Measurements from ENCODE around the gene TMOD3. TPM values are rescaled to one million over a fixed set of nuclear protein-coding genes. Genes with fewer than 3 reads are reported as not detected.

The TMOD3 gene
- total and polyA plus RNA-seq, 2 experiments from 2014 or later, result 27.2 to 38.3 TPM

- Histone ChIP-seq H3K36me3 (replicated peaks; ENCODE audit: insufficient read depth, low read depth) (no peaks in the 10 kb centered on the region), H3K4me3 (no peak overlapping the region), H3K27me3 (no peaks in the 10 kb centered on the region), H3K27ac (no peak overlapping the region), H3K9me3 (ENCODE audit: low read depth) (no peaks in the 10 kb centered on the region), H4K20me1 (ENCODE audit: insufficient read depth, poor library complexity, severe bottlenecking) (no peaks in the 10 kb centered on the region), H3K4me1 (ENCODE audit: insufficient read depth) (no peaks in the 10 kb centered on the region), H3K79me2 (no peaks in the 10 kb centered on the region), H2AFZ (no peak overlapping the region), H3K9me2 (replicated peaks; ENCODE audit: insufficient read depth) (no peaks in the 10 kb centered on the region), H3K4me2 (no peak overlapping the region)
- TF ChIP-seq EZH2phosphoT487 (IDR thresholded peaks at IDR 0.05; ENCODE audit: low read depth, severe bottlenecking, unreplicated experiment) (no peak), EZH2 (IDR thresholded peaks at IDR 0.05; ENCODE audit: borderline replicate concordance) (no peak)
- TF ChIP-seq, protein P1, sequence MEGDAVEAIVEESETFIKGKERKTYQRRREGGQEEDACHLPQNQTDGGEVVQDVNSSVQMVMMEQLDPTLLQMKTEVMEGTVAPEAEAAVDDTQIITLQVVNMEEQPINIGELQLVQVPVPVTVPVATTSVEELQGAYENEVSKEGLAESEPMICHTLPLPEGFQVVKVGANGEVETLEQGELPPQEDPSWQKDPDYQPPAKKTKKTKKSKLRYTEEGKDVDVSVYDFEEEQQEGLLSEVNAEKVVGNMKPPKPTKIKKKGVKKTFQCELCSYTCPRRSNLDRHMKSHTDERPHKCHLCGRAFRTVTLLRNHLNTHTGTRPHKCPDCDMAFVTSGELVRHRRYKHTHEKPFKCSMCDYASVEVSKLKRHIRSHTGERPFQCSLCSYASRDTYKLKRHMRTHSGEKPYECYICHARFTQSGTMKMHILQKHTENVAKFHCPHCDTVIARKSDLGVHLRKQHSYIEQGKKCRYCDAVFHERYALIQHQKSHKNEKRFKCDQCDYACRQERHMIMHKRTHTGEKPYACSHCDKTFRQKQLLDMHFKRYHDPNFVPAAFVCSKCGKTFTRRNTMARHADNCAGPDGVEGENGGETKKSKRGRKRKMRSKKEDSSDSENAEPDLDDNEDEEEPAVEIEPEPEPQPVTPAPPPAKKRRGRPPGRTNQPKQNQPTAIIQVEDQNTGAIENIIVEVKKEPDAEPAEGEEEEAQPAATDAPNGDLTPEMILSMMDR (IDR thresholded peaks at IDR 0.05; ENCODE audit: poor library complexity), result no peak
- DNase-seq (ENCODE audit: low spot score), result no peak
- 85% methylated on average over 6 of the region's 6 CpGs for WGBS (ENCODE audit: low lambda C conversion rate, missing lambda C conversion rate)
Observed at GRCh38 chr15:51799282-51800252, 29.9 kb upstream of the TMOD3 start.

GRCh38 chr15:51801391-51801835 is 28.0 kb upstream of the TMOD3 start:
- H3K4me1 ChIP-seq (ENCODE audit: insufficient read depth), result no peaks in the 10 kb centered on the region
- H3K4me3 ChIP-seq, result no peak overlapping the region
- WGBS (ENCODE audit: low lambda C conversion rate, missing lambda C conversion rate), result 66% methylated on average over 3 of the region's 3 CpGs
- H4K20me1 ChIP-seq (ENCODE audit: insufficient read depth, poor library complexity, severe bottlenecking), result no peaks in the 10 kb centered on the region
- TF ChIP-seq, protein P1 (IDR thresholded peaks at IDR 0.05; ENCODE audit: poor library complexity), result peak; percentile 45
- TF ChIP-seq EZH2 (IDR thresholded peaks at IDR 0.05; ENCODE audit: borderline replicate concordance), result no peak
- no peak overlapping the region for H3K4me2 ChIP-seq
- no peaks in the 10 kb centered on the region for H3K79me2 ChIP-seq
- no peak overlapping the region for H3K27ac ChIP-seq
- no peaks in the 10 kb centered on the region for H3K27me3 ChIP-seq
- no peak overlapping the region for H2AFZ ChIP-seq
- no peaks in the 10 kb centered on the region for H3K9me3 ChIP-seq (ENCODE audit: low read depth)
- H3K36me3 ChIP-seq (replicated peaks; ENCODE audit: insufficient read depth, low read depth), result no peaks in the 10 kb centered on the region
- H3K9me2 ChIP-seq (replicated peaks; ENCODE audit: insufficient read depth), result no peaks in the 10 kb centered on the region
- DNase-seq (ENCODE audit: low spot score), result peak; percentile 27

DNA sequence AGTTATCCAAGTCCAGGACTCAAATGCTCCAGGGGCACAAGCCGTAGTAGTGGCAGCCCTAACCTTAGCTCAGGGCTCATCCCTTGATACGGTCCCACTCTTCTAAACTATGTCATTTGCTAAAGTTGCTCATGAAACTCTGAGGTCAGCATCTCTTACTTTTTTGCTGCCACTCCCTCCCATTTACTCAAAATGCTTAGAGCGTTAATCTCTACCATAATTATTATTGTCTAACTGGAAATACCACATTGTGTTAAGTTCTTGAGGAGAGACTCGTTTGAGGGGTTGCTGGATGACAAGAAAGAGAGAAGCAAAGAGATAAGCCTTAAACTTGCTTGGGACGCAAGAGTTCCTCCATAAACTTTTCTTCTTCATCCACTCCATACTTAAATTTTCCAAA is 26.9 kb upstream of the TMOD3 start:
- H3K4me2 ChIP-seq, result no peak overlapping the region
- no peaks in the 10 kb centered on the region for H3K9me3 ChIP-seq (ENCODE audit: low read depth)
- H3K4me1 ChIP-seq (ENCODE audit: insufficient read depth), result no peaks in the 10 kb centered on the region
- H3K27me3 ChIP-seq, result no peaks in the 10 kb centered on the region
- H3K79me2 ChIP-seq, result no peaks in the 10 kb centered on the region
- TF ChIP-seq, protein P1 (IDR thresholded peaks at IDR 0.05; ENCODE audit: poor library complexity), result no peak
- TF ChIP-seq EZH2 (IDR thresholded peaks at IDR 0.05; ENCODE audit: borderline replicate concordance), result no peak
- no peak for TF ChIP-seq EZH2phosphoT487 (IDR thresholded peaks at IDR 0.05; ENCODE audit: low read depth, severe bottlenecking, unreplicated experiment)
- no peaks in the 10 kb centered on the region for H3K9me2 ChIP-seq (replicated peaks; ENCODE audit: insufficient read depth)
- no peak for DNase-seq (ENCODE audit: low spot score)
- no peak overlapping the region for H3K27ac ChIP-seq
- H3K4me3 ChIP-seq, result no peak overlapping the region
- no peak overlapping the region for H2AFZ ChIP-seq
- WGBS (ENCODE audit: low lambda C conversion rate, missing lambda C conversion rate), result 80% methylated on average over 5 of the region's 5 CpGs
- H3K36me3 ChIP-seq (replicated peaks; ENCODE audit: insufficient read depth, low read depth), result no peaks in the 10 kb centered on the region
- no peaks in the 10 kb centered on the region for H4K20me1 ChIP-seq (ENCODE audit: insufficient read depth, poor library complexity, severe bottlenecking)
